HepG2 (cell line): ENCODE data around the gene TNFRSF25. TPM values are rescaled to one million over a fixed set of nuclear protein-coding genes. Genes with fewer than 3 reads are reported as not detected.
A peak's percentile ranks its signal among the peaks of the same experiment; 100 is the strongest.

ENCODE experiments used
- ERF ChIP-seq: IDR thresholded peaks from 2 replicates; pipeline ENCODE4 v1.6.1; 2018; ENCODE audit warnings: missing biosample characterization, missing genetic modification reagents
- FOXK1 ChIP-seq: sonication (generic); formaldehyde crosslinking; IDR thresholded peaks from 2 replicates; pipeline ENCODE4 v1.4.0; 2020; ENCODE audit warnings: low read depth, missing genetic modification reagents, borderline replicate concordance
- HOXA7 ChIP-seq: sonication (generic); formaldehyde crosslinking; IDR thresholded peaks from 2 replicates; pipeline ENCODE4 v1.8.1; 2022; ENCODE audit warnings: mild to moderate bottlenecking, missing genetic modification reagents, moderate library complexity
- MAX ChIP-seq: IDR thresholded peaks from 2 replicates; pipeline ENCODE4 v1.6.1; 2012; ENCODE audit warnings: inconsistent platforms
- MBD4 ChIP-seq: IDR thresholded peaks from 2 replicates; pipeline ENCODE4 v1.6.1; 2012; ENCODE audit warnings: low read length, inconsistent platforms, borderline replicate concordance
- MNT ChIP-seq: fragments of 450-650 bp; IDR thresholded peaks from 2 replicates; pipeline ENCODE4 v1.6.1; 2016
- SP5 ChIP-seq: IDR thresholded peaks from 2 replicates; pipeline ENCODE4 v1.6.1; 2016; ENCODE audit warnings: low read depth, borderline replicate concordance
- ZBTB10 ChIP-seq: sonication (generic); formaldehyde crosslinking; IDR thresholded peaks from 2 replicates; pipeline ENCODE4 v1.4.0; 2020; ENCODE audit warnings: missing genetic modification reagents, borderline replicate concordance
- ZFP91 ChIP-seq: sonication (generic); formaldehyde crosslinking; IDR thresholded peaks from 2 replicates; pipeline ENCODE4 v1.9.0; 2022; ENCODE audit warnings: missing genetic modification reagents, mild to moderate bottlenecking, borderline replicate concordance
- ZNF232 ChIP-seq: sonication (generic); formaldehyde crosslinking; IDR thresholded peaks from 2 replicates; pipeline ENCODE4 v1.4.0; 2020; ENCODE audit warnings: missing genetic modification reagents, borderline replicate concordance
- ZNF816 ChIP-seq: sonication (generic); formaldehyde crosslinking; IDR thresholded peaks from 2 replicates; pipeline ENCODE4 v1.8.0; 2022; ENCODE audit warnings: missing genetic modification reagents, mild to moderate bottlenecking, borderline replicate concordance
- polyA plus RNA-seq, 8 experiments: library from polyadenylated mRNA; depleted of rRNA in 3 of 8; stranded (reverse) in 7 of 8; unstranded in 1 of 8; fragments of >200 nt; fragmentation: Illumina TruSeq in 4 of 8; extraction: Trizol in 4 of 8; gene quantifications; 2 replicates each; pipeline versions ENCODE4 v1.2.1 to v1.2.3, GENCODE V29; 2011 to 2016; ENCODE audit warnings: low read depth in 4 of 8, missing spikeins in 1 of 8, mixed read lengths in 1 of 8; ENCODE audit not compliant: insufficient read depth in 1 of 8
- total RNA-seq, 5 experiments: library from RNA; depleted of rRNA; stranded (reverse); fragments of >200 nt; fragmentation: Illumina TruSeq; extraction: Trizol; gene quantifications; 2 replicates each; pipeline ENCODE4 v1.2.3, GENCODE V29; 2016; ENCODE audit warnings: low read depth in 1 of 5
- TF ChIP-seq, protein P1 (sequence below): sonication (generic); formaldehyde crosslinking; IDR thresholded peaks from 2 replicates; pipeline ENCODE4 v1.4.0; 2020; ENCODE audit warnings: missing genetic modification reagents
- TF ChIP-seq, protein P2 (sequence below): sonication (generic); formaldehyde crosslinking; IDR thresholded peaks from 2 replicates; pipeline ENCODE4 v1.5.0; 2020; ENCODE audit warnings: mild to moderate bottlenecking, missing genetic modification reagents
- TF ChIP-seq, protein P3 (sequence below): sonication (generic); formaldehyde crosslinking; IDR thresholded peaks from 2 replicates; pipeline ENCODE4 v1.4.0; 2020; ENCODE audit warnings: mild to moderate bottlenecking, missing genetic modification reagents
- TF ChIP-seq, protein P4 (sequence below): IDR thresholded peaks from 2 replicates; pipeline ENCODE4 v1.6.1; 2018; ENCODE audit warnings: missing genetic modification reagents, mild to moderate bottlenecking, missing compliant biosample characterization

Gene TNFRSF25
- total and polyA plus RNA-seq, 2 of the 13 experiments (the other 11 are each of a cell fraction or from before 2014, with no cell fraction given), result 1.4 to 1.5 TPM

DNA sequence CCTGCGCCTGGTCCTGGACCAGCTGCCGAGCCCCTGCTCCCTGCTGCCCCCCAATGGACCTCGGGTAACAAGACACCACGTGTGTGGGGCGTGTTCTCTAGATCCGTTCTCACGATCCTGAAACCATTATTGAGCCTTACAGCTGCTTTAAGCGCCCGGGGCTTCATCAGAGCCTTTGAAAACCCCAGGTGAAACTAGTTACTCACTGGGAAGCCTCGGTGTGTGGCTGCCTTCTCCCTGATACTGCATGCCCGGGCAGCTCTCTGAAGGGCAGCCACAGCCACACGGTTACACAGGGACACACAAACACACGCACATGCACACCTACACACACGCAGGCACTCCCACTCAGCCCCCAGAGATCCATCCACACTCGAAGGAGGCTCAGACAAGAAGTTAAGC is 51.5 kb downstream of the TNFRSF25 start (continued):
- TF ChIP-seq, protein P1, sequence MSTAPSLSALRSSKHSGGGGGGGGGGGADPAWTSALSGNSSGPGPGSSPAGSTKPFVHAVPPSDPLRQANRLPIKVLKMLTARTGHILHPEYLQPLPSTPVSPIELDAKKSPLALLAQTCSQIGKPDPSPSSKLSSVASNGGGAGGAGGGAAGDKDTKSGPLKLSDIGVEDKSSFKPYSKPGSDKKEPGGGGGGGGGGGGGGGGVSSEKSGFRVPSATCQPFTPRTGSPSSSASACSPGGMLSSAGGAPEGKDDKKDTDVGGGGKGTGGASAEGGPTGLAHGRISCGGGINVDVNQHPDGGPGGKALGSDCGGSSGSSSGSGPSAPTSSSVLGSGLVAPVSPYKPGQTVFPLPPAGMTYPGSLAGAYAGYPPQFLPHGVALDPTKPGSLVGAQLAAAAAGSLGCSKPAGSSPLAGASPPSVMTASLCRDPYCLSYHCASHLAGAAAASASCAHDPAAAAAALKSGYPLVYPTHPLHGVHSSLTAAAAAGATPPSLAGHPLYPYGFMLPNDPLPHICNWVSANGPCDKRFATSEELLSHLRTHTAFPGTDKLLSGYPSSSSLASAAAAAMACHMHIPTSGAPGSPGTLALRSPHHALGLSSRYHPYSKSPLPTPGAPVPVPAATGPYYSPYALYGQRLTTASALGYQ (CRISPR knock-in tag), result no peak
- TF ChIP-seq FOXK1 (CRISPR knock-in tag) (no peak), MNT (peak; percentile 56), ZNF816 (CRISPR knock-in tag) (no peak), ZFP91 (CRISPR knock-in tag) (peak; percentile 23; the same call in 1 of the 2 replicates), MAX (peak; percentile 85), ZBTB10 (CRISPR knock-in tag) (peak; percentile 70; the same call in 1 of the 2 replicates), ZNF232 (CRISPR knock-in tag) (0 out of 2 replicates have a peak, but pooled peaks have one; percentile 31), MBD4 (no peak), HOXA7 (no peak), SP5 (CRISPR knock-in tag) (0 out of 2 replicates have a peak, but pooled peaks have one; percentile 39), ERF (CRISPR knock-in tag) (0 out of 2 replicates have a peak, but pooled peaks have one; percentile 29)
- TF ChIP-seq, protein P2, sequence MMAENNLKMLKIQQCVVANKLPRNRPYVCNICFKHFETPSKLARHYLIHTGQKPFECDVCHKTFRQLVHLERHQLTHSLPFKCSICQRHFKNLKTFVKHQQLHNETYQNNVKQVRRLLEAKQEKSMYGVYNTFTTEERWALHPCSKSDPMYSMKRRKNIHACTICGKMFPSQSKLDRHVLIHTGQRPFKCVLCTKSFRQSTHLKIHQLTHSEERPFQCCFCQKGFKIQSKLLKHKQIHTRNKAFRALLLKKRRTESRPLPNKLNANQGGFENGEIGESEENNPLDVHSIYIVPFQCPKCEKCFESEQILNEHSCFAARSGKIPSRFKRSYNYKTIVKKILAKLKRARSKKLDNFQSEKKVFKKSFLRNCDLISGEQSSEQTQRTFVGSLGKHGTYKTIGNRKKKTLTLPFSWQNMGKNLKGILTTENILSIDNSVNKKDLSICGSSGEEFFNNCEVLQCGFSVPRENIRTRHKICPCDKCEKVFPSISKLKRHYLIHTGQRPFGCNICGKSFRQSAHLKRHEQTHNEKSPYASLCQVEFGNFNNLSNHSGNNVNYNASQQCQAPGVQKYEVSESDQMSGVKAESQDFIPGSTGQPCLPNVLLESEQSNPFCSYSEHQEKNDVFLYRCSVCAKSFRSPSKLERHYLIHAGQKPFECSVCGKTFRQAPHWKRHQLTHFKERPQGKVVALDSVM (CRISPR knock-in tag), result no peak
- TF ChIP-seq, protein P3, sequence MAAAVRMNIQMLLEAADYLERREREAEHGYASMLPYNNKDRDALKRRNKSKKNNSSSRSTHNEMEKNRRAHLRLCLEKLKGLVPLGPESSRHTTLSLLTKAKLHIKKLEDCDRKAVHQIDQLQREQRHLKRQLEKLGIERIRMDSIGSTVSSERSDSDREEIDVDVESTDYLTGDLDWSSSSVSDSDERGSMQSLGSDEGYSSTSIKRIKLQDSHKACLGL (CRISPR knock-in tag), result no peak
- TF ChIP-seq, protein P4, sequence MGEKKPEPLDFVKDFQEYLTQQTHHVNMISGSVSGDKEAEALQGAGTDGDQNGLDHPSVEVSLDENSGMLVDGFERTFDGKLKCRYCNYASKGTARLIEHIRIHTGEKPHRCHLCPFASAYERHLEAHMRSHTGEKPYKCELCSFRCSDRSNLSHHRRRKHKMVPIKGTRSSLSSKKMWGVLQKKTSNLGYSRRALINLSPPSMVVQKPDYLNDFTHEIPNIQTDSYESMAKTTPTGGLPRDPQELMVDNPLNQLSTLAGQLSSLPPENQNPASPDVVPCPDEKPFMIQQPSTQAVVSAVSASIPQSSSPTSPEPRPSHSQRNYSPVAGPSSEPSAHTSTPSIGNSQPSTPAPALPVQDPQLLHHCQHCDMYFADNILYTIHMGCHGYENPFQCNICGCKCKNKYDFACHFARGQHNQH (CRISPR knock-in tag), result peak; percentile 21; the same call in 1 of the 2 replicates
